ENCODE measurements around the gene POGLUT2.
"Not testable (repeated sequence)": the region's sequence is repeated elsewhere in the genome, so short reads cannot be mapped to it uniquely, and the experiment has no call there.

POGLUT2 gene

GRCh38 chr13:102805680-102806079 is 6.9 kb upstream of the POGLUT2 start:
- no peak for DNase-seq

GRCh38 chr13:102800145-102801041 is 1.6 kb upstream of the POGLUT2 start:
- DNase-seq, result peak; percentile 96

DNA sequence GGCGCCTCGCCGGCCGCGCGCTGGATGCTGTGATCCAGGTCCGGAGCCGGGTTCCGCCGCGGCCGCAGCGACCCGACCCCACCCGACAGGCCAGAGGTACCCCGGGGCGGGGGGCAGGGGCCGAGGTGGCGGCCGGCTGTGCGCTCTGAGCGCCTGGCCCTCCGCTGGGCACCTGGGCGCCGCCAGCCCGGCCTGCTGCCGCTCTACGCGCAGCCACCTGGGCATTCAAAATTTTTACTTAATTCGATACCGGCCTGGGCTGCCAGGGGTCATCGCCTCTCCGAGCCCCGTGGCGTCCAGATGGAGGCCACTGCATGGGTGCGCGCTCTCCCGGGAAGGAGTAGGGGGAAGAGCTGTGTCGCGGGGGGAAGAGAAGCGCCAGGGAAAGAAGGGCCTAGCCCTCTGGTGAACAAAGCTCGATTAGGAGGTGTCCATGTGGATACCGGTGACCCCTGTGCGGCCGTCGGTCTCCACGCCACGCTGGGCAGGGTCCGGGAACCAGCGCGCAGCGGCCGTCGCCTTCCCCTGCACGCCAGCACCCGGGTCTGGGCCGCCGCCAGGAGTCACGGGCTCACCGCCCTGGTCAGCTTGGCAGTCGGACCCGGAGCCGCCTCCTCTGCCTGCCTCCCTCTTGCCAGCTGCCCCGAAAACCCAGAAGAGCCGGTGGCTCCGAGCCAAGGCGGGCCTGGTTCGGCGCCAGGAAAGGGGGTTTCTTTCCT is 809 bp upstream of the POGLUT2 start:
- DNase-seq, result no peak

DNA sequence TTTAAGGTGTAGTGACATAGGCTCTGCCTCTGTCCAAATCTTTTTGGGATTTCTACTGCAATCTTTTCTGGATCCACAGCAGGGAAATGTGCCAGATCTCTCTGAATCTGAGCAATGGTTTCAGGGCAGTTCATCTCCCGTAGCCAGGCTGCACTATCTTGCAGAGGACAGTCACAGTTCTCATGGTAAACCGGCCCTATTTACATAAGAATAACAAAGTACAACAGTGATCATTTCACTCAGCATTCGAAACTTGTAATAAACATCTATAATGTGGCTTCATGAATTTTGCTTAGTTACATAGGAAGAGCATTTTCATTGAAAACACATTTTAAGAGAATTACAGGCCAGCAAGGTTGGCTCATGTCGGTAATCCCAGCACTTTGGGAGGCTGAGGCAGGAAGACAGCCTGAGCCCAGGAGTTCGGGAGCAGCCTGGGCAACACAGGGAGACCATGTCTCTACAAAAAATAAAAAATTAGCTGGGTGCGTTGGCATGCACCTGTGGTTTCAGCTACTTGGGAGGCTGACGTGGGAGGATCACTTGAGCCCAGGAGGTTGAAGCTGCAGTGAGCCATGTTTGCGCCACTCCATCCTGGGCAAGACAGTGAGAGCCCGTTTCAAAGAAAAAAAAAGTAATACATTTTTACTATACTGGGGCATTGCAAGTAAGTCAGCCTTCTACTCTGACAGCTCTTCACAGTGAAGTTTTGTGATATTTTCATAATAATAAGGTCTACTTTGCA is 5.0 kb downstream of the POGLUT2 start:
- DNase-seq, result no peak

DNA sequence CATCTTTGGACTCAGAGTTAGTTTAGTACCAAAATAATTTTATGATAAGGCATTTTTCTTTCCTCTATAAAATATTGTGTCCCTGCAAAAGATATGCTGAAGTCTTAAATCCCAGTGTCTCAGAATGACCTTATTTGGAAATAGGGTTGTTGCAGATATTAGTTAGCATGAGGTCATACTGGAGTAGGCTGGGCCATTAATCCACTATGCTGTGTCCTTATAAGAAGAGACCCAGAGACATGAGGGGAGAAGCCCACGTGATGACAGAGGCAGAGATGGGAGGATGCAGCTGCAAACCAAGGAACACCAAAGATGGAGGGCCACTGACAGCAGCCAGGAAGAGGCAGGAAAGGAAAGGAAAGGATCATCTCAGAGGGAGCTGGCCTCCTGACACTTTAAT is 6.4 kb downstream of the POGLUT2 start:
- no peak for DNase-seq

DNA sequence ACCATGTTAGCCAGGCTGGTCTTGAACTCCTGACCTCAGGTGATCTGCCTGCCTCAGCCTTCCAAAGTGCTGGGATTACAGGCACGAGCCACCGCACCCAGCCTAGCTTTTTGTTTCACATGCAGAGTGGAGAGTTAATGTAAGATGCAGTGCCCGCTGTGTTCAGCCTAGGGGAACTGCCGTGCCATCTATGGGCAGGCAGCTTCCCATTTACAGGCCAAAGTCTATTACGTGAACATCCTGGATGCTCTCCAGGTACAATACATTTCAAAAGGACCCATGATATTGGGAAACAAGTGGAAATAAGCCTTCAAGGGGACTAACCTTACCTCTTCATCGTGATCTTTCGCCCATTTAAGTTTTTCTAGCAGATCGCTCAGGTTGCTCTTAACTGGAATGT is 10.1 kb downstream of the POGLUT2 start:
- no peak for DNase-seq

DNA sequence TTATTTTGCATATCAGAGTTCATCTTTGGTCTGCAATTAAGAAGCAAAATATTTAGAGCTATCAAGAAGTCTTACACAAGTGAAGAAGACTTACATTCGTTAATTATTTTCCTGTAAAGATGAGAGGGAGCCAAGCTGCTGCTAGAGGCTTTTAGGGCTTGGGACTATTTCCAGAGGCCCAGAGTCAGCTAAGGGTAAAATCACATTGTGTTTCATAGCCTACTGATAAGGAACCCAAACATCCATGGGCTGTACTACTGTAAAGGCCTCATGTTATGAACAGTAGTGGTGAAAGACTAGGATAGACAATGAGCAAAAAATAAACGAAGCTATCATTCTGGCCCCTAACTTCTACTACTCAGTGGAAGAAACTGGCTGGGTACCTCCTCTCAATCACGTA is 14.3 kb downstream of the POGLUT2 start:
- DNase-seq, result no peak

DNA sequence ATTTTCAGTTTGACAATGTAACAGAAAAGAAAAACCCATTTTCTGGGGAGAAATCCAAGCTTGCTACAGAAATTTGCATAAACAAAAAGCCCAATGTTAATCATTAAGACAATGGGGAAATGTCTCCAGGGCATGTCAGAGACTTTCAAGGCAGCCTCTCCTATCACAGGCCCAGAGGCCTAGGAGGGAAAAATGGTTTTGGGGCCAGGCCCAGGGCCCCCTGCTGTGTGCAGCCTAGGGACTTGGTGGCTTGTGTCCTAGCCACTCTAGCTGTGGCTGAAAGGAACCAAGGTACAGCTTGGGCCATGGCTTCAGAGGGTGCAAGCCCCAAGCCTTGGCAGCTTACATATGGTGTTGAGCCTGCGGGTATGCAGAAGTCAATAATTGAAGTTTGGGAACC is 17.2 kb downstream of the POGLUT2 start:
- DNase-seq, result no peak

DNA sequence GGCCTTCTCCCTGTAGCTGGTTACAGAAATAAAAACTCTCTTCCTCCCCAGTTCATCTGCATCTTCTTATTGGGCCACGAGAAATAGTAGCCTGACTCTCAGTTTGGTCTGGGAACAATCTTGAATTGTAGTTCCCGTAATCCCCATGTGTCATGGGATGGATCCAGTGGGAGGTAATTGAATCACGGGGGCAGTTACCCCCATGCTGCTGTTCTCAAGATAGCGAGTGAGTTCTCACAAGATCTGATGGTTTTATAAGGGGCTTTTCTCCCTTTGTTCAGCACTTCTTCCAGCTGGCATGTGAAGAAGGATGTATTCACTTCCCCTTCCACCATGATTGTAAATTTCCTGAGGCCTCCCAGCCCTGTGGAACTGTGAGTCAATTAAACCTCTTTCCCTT is 18.1 kb downstream of the POGLUT2 start:
- not testable (repeated sequence) for DNase-seq

DNA sequence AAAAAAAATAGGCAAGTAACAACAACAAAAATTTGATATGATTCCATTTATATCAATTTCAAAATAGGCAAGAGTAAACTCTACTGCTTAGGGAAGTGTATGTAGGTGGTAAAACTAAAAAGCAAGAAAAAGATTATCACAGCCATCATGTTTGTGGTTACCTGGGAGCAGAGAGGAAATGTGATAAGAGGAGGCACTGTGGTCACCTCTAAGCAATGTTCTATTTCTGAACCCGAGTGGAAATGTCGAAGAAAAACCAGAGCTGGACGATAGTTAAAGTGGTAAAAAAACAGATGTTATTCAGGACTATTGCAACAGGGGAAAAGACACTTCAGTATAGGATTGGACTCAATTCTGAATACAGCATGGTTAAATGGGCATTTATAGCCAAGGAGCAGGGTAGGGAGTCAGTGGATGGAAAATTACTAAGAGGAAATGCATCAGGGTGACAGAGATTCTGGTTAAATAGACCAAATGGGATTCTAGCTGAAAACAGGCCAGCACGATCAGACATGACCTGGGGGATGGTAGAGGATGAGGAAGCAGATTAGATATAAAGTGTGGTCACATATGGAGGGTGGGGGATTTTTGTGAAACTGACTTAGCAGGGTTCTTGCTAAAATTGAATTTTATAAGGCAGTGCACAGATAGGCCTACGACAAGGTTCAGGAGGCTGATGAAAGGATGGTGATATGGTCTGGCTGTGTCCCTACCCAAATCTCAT is 19.2 kb downstream of the POGLUT2 start:
- DNase-seq, result peak; percentile 61

GRCh38 chr13:102777736-102778135 is 21.0 kb downstream of the POGLUT2 start:
- no peak for DNase-seq

DNA sequence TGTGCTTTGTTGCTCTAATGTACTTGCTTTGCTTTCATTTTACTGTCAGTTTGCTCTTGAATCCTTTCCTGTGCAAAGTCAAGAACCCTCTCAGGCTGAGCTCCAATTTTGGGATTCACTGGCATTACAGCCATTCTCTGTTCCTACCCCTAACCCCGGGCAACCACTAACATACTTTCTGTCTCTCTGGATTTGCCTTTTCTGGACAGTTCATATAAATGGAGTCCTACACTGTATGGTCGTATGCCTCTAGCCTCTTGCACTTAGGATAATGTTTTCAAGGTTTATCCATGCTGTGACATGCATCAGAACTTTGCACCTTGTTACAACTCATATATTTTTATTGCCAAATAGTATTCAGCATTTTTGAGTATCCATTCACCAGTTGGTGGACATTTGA is 22.5 kb downstream of the POGLUT2 start:
- no peak for DNase-seq

DNA sequence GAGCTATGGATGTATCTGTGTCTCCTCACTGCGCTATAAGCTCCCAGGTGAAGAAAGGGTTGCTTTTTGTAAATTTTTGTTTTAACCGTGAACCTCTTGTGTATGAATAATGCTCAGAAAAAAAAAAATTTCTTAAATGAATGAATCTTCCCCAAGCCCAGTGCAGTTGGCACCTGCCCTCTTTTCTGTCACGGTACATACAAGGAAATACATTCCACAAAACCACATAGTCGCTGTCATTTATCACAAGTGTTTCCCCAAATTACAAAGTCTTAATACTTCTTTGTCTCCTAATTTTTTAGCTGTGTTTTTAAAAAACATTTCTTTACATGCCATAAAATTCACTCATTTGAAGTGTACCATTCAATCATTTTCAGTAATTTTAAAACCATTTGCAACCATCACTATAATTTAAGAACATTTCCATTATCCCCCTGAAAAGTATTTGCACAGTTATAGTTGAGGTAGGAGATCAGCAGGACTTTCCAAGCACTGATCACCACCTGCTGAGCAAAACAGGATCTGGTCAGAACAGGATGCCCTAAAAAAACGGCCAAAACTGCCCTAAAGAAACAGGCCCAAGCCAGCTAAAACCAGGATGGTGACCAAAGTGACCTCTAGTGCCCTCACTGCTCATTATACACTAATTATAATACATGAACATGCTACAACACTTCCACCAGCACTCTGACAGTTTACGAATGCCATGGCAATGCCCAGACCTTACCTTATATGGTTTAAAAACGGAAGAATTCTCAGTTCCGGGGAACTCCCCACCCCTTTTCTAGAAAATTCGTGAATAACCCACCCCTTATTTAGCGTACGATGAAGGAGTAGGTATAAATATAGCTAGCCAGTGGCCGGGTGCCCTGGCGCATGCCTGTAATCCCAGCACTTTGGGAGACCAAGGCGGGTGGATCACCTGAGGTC is 23.9 kb downstream of the POGLUT2 start:
- DNase-seq, result no peak

DNA sequence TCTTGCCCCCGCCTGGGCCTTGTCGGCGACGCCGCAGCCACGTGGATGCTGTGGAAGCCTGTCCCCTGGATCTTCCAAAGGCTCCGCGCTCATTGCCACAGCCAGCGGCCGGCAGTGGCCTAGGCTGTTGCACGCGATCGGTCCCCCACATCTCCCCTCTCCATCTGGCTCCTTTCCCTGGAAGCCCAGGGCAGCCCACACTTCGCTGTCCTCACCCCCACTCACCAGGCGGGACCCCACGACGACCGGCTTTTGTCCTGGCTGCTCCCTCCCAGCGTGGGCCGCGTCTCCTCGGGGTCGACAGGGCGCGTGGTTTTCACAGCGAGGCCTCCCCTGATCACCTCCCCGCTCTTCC is 24.6 kb downstream of the POGLUT2 start:
- no peak for DNase-seq

- peak; percentile 95 for DNase-seq
Observed at GRCh38 chr13:102773441-102774213, 25.1 kb downstream of the POGLUT2 start, which contains the start of gene TEX30. Gene TEX30 (minus strand): TSS chr13:102773786. CDS start chr13:102770026, 3,760 bp downstream.

- DNase-seq, result no peak
Observed at GRCh38 chr13:102772042-102772425, 26.7 kb downstream of the POGLUT2 start.

GRCh38 chr13:102771298-102772041 is 27.3 kb downstream of the POGLUT2 start:
- DNase-seq, result no peak

DNA sequence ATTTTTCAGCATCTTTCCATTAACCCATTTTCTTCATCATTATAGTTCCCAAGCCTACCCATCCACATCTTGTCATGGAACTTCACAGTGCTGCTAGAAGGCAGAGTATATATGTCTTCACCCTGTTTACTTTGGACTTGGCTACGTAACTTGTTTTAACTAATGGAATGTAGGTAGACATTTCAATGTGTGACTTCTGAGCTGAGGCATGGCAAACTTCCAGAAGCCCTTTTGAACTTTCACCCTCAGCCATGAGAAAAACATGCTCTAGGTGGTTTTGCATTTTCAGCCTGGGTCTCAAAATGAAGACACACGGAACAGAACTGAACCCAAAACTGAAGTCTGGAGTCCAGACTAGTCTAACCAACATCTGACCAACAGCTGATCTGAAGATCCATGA is 28.3 kb downstream of the POGLUT2 start:
- DNase-seq, result no peak

GRCh38 chr13:102769679-102770078 is 29.1 kb downstream of the POGLUT2 start:
- no peak for DNase-seq

- DNase-seq, result no peak
Observed at GRCh38 chr13:102768909-102769308, 29.9 kb downstream of the POGLUT2 start.

All from activated CD8-positive, alpha-beta memory T cell treated with anti-CD3 and anti-CD28 coated beads for 24 hours (primary cell).